CD4-positive, CD25-positive, alpha-beta regulatory T cell (primary cell): ENCODE measurements around the gene SLC13A2. TPM values are rescaled to one million over a fixed set of nuclear protein-coding genes. Genes with fewer than 3 reads are reported as not detected.
"Not testable (repeated sequence)": the region's sequence is repeated elsewhere in the genome, so short reads cannot be mapped to it uniquely, and the experiment has no call there.

Source experiments
- ATAC-seq, 2 donors: fragments of 150-1000 bp; cut with Tn5 transposase; one replicate each; pipeline ENCODE4 v1.10.0; 2021; ENCODE audit warnings: low read depth in 2 of 2, moderate number of reproducible peaks in 2 of 2, moderate library complexity in 1 of 2
- DNase-seq, 3 donors: peaks; one replicate each; pipeline versions ENCODE4 v3.0.0 to v3.0.0-alpha.2; 2012 to 2022; ENCODE audit warnings: mixed read lengths in 1 of 3
- H3K27ac ChIP-seq: one replicate; pipeline ENCODE4 v1.7.0; 2013; ENCODE audit warnings: mild to moderate bottlenecking, low read length; ENCODE audit not compliant: insufficient read depth, poor library complexity, severe bottlenecking
- H3K27me3 ChIP-seq: one replicate; pipeline ENCODE4 v1.7.0; 2013; ENCODE audit warnings: low read length; ENCODE audit not compliant: control insufficient read depth, insufficient read depth
- H3K36me3 ChIP-seq: one replicate; pipeline ENCODE4 v1.7.0; 2013; ENCODE audit warnings: mild to moderate bottlenecking, low read length, moderate library complexity; ENCODE audit not compliant: control insufficient read depth, insufficient read depth
- H3K4me1 ChIP-seq: 2 replicates; pipeline ENCODE4 v1.7.0; 2013; ENCODE audit warnings: mild to moderate bottlenecking, low read length; ENCODE audit not compliant: insufficient read depth, control insufficient read depth, poor library complexity, severe bottlenecking
- H3K4me3 ChIP-seq: one replicate; pipeline ENCODE4 v1.7.0; 2013; ENCODE audit warnings: low read depth, mild to moderate bottlenecking, low read length, moderate library complexity
- H3K9me3 ChIP-seq, 2 experiments: 1 replicate in 1 of 2; 2 replicates in 1 of 2; pipeline ENCODE4 v1.7.0; 2013; ENCODE audit warnings: low read length in 2 of 2, mild to moderate bottlenecking in 1 of 2, moderate library complexity in 1 of 2; ENCODE audit not compliant: control insufficient read depth in 2 of 2
- H3K27ac Mint-ChIP-seq, 3 donors: one replicate each; pipeline ENCODE4 v1.8.0; 2020 to 2022; ENCODE audit warnings: mild to moderate bottlenecking in 3 of 3, mixed read lengths in 3 of 3, moderate library complexity in 2 of 3
- H3K27me3 Mint-ChIP-seq: one replicate; pipeline ENCODE4 v1.8.0; 2022; ENCODE audit warnings: mild to moderate bottlenecking, mixed read lengths
- H3K36me3 Mint-ChIP-seq: one replicate; pipeline ENCODE4 v1.8.0; 2020; ENCODE audit warnings: mixed read lengths
- H3K4me1 Mint-ChIP-seq, 4 donors: one replicate each; pipeline ENCODE4 v1.8.0; 2020 to 2022; ENCODE audit warnings: mixed read lengths in 4 of 4, mild to moderate bottlenecking in 1 of 4
- H3K4me3 Mint-ChIP-seq, 4 donors: one replicate each; pipeline ENCODE4 v1.8.0; 2020 to 2022; ENCODE audit warnings: mild to moderate bottlenecking in 4 of 4, mixed read lengths in 4 of 4, moderate library complexity in 3 of 4
- H3K9me3 Mint-ChIP-seq, 7 donors: one replicate each; pipeline ENCODE4 v1.8.0; 2020 to 2022; ENCODE audit warnings: mixed read lengths in 7 of 7, mild to moderate bottlenecking in 3 of 7, moderate library complexity in 2 of 7
- polyA plus RNA-seq, 4 donors: library from polyadenylated mRNA; unstranded; fragments of 300-500 nt; fragmentation: Illumina TruSeq; gene quantifications; one replicate each; pipeline ENCODE4 v1.2.3, GENCODE V29; 2021
- total RNA-seq: library from RNA; stranded (reverse); gene quantifications from one replicate; pipeline ENCODE4 v1.2.3, GENCODE V29; 2022

SLC13A2 gene
- total and polyA plus RNA-seq, 5 donors from 2014 or later = not detected

GRCh38 chr17:28518578-28518977, 45.1 kb downstream of the SLC13A2 start:
- ATAC-seq (no peak), DNase-seq (no peak)
- no peaks in the 10 kb centered on the region for H3K4me1 Mint-ChIP-seq
- no peaks in the 10 kb centered on the region for H3K9me3 Mint-ChIP-seq
- no peaks in the 10 kb centered on the region for H3K4me1 ChIP-seq
- H3K27ac Mint-ChIP-seq = no peak overlapping the region
- H3K36me3 Mint-ChIP-seq = no peaks in the 10 kb centered on the region
- H3K9me3 ChIP-seq = no peaks in the 10 kb centered on the region
- no peak overlapping the region for H3K4me3 ChIP-seq
- no peak overlapping the region for H3K27ac ChIP-seq
- no peaks in the 10 kb centered on the region for H3K27me3 ChIP-seq
- no peaks in the 10 kb centered on the region for H3K36me3 ChIP-seq
- no peak overlapping the region for H3K4me3 Mint-ChIP-seq
- H3K27me3 Mint-ChIP-seq = peaks cover 9% of the 10 kb centered on the region

GRCh38 chr17:28519236-28519635, 45.8 kb downstream of the SLC13A2 start:
- no peak for DNase-seq
- Histone ChIP-seq H3K36me3 (no peaks in the 10 kb centered on the region), H3K4me1 (no peaks in the 10 kb centered on the region), H3K27ac (no peak overlapping the region), H3K27me3 (no peaks in the 10 kb centered on the region), H3K4me3 (no peak overlapping the region), H3K9me3 (no peaks in the 10 kb centered on the region)
- Mint-ChIP-seq H3K4me3 (no peak overlapping the region), H3K9me3 (no peaks in the 10 kb centered on the region), H3K27ac (no peak overlapping the region), H3K27me3 (peaks cover 9% of the 10 kb centered on the region), H3K36me3 (no peaks in the 10 kb centered on the region), H3K4me1 (no peaks in the 10 kb centered on the region)
- peak in 1 of 2 donors; percentile 31 for ATAC-seq

GRCh38 chr17:28520687-28521086, 47.2 kb downstream of the SLC13A2 start:
- no peak for ATAC-seq
- peaks cover 9% of the 10 kb centered on the region for H3K27me3 Mint-ChIP-seq
- Histone ChIP-seq H3K4me1 (no peaks in the 10 kb centered on the region), H3K4me3 (no peak overlapping the region), H3K27me3 (no peaks in the 10 kb centered on the region), H3K9me3 (no peaks in the 10 kb centered on the region), H3K27ac (no peak overlapping the region), H3K36me3 (no peaks in the 10 kb centered on the region)
- DNase-seq = no peak
- no peaks in the 10 kb centered on the region for H3K36me3 Mint-ChIP-seq
- no peak overlapping the region for H3K4me3 Mint-ChIP-seq
- no peaks in the 10 kb centered on the region for H3K4me1 Mint-ChIP-seq
- no peak overlapping the region for H3K27ac Mint-ChIP-seq
- H3K9me3 Mint-ChIP-seq = no peaks in the 10 kb centered on the region

- H3K27me3 ChIP-seq = no peaks in the 10 kb centered on the region
Measured at GRCh38 chr17:28521311-28522085, 48.1 kb downstream of the SLC13A2 start.

GRCh38 chr17:28522281-28522680, 48.8 kb downstream of the SLC13A2 start:
- not testable (repeated sequence) for H3K36me3 ChIP-seq, H3K27me3 Mint-ChIP-seq, H3K9me3 ChIP-seq, ATAC-seq, H3K4me3 Mint-ChIP-seq, H3K27me3 ChIP-seq, H3K4me1 Mint-ChIP-seq, H3K4me3 ChIP-seq, H3K27ac ChIP-seq, DNase-seq, H3K36me3 Mint-ChIP-seq, H3K4me1 ChIP-seq, H3K9me3 Mint-ChIP-seq
- peak overlapping the region in 1 of 3 donors; percentile 31 for H3K27ac Mint-ChIP-seq

More at GRCh38 chr17:28521311-28522085, 48.1 kb downstream of the SLC13A2 start:
- ATAC-seq = no peak
- no peak for DNase-seq
- H3K27me3 Mint-ChIP-seq = peaks cover 5% of the 10 kb centered on the region
- Histone ChIP-seq H3K9me3 (no peaks in the 10 kb centered on the region), H3K4me1 (no peaks in the 10 kb centered on the region), H3K36me3 (no peaks in the 10 kb centered on the region), H3K27ac (no peak overlapping the region), H3K4me3 (no peak overlapping the region)
- no peak overlapping the region for H3K4me3 Mint-ChIP-seq
- H3K27ac Mint-ChIP-seq = no peak overlapping the region
- no peaks in the 10 kb centered on the region for H3K4me1 Mint-ChIP-seq
- H3K9me3 Mint-ChIP-seq = no peaks in the 10 kb centered on the region
- no peaks in the 10 kb centered on the region for H3K36me3 Mint-ChIP-seq

- DNase-seq = no peak
- no peaks in the 10 kb centered on the region for H3K36me3 ChIP-seq
- H3K4me1 Mint-ChIP-seq = no peaks in the 10 kb centered on the region
- H3K27me3 Mint-ChIP-seq = peaks cover 9% of the 10 kb centered on the region
- H3K9me3 Mint-ChIP-seq = no peaks in the 10 kb centered on the region
- H3K9me3 ChIP-seq = no peaks in the 10 kb centered on the region
- no peak overlapping the region for H3K27ac ChIP-seq
- no peak overlapping the region for H3K27ac Mint-ChIP-seq
- no peaks in the 10 kb centered on the region for H3K36me3 Mint-ChIP-seq
- H3K27me3 ChIP-seq = no peaks in the 10 kb centered on the region
- H3K4me1 ChIP-seq = no peaks in the 10 kb centered on the region
- ATAC-seq = no peak
- H3K4me3 Mint-ChIP-seq = no peak overlapping the region
- H3K4me3 ChIP-seq = no peak overlapping the region
Measured at GRCh38 chr17:28523186-28523585, 49.7 kb downstream of the SLC13A2 start.

- Histone ChIP-seq H3K9me3 (no peaks in the 10 kb centered on the region), H3K4me1 (no peaks in the 10 kb centered on the region), H3K36me3 (no peaks in the 10 kb centered on the region), H3K27ac (no peak overlapping the region), H3K4me3 (no peak overlapping the region), H3K27me3 (no peaks in the 10 kb centered on the region)
- DNase-seq = no peak
- no peak overlapping the region for H3K4me3 Mint-ChIP-seq
- H3K9me3 Mint-ChIP-seq = no peaks in the 10 kb centered on the region
- no peak overlapping the region for H3K27ac Mint-ChIP-seq
- H3K27me3 Mint-ChIP-seq = peaks cover 6% of the 10 kb centered on the region
- no peaks in the 10 kb centered on the region for H3K36me3 Mint-ChIP-seq
- no peak for ATAC-seq
- no peaks in the 10 kb centered on the region for H3K4me1 Mint-ChIP-seq
Measured at GRCh38 chr17:28523876-28524275, 50.4 kb downstream of the SLC13A2 start.
